HG03469 (cell line): ENCODE results near the gene CDKN2B.

Experiments used
- ATAC-seq: cut with Tn5 transposase; IDR thresholded peaks from one replicate; pipeline ENCODE4 v1.9.1; 2021; ENCODE audit warnings: mild to moderate bottlenecking, moderate library complexity, moderate number of reproducible peaks; ENCODE audit not compliant: unreplicated experiment

The CDKN2B gene

GRCh38 chr9:22035591-22036011 lies 26.5 kb upstream of the CDKN2B start:
- ATAC-seq: no peak

- ATAC-seq: no peak
Measured at GRCh38 chr9:22033012-22033630, 24.0 kb upstream of the CDKN2B start.

- no peak for ATAC-seq
Measured at GRCh38 chr9:22031655-22032411, 22.7 kb upstream of the CDKN2B start.

GRCh38 chr9:22030101-22030598 lies 21.0 kb upstream of the CDKN2B start:
- ATAC-seq: peak; percentile 91

- no peak for ATAC-seq
Measured at GRCh38 chr9:22029231-22029630, 20.1 kb upstream of the CDKN2B start.

- ATAC-seq: no peak
Measured at GRCh38 chr9:22028394-22028793, 19.3 kb upstream of the CDKN2B start.

- ATAC-seq: no peak
Measured at GRCh38 chr9:22026696-22027095, 17.6 kb upstream of the CDKN2B start.

- ATAC-seq: no peak
Measured at GRCh38 chr9:22022396-22022795, 13.3 kb upstream of the CDKN2B start.

GRCh38 chr9:22010866-22011625 lies 1.9 kb upstream of the CDKN2B start:
- no peak for ATAC-seq

GRCh38 chr9:22009506-22009867 lies 382 bp upstream of the CDKN2B start:
- peak; percentile 23 for ATAC-seq

GRCh38 chr9:22008384-22008716 lies 755 bp downstream of the CDKN2B start:
- no peak for ATAC-seq

- no peak for ATAC-seq
Measured at GRCh38 chr9:22005702-22006606, 3.2 kb downstream of the CDKN2B start.

- ATAC-seq: no peak
Measured at GRCh38 chr9:22005021-22005701, 3.9 kb downstream of the CDKN2B start.

GRCh38 chr9:22002038-22002437 lies 7.1 kb downstream of the CDKN2B start:
- no peak for ATAC-seq

GRCh38 chr9:21998026-21998425 lies 11.1 kb downstream of the CDKN2B start:
- ATAC-seq: no peak

- ATAC-seq: no peak
Measured at GRCh38 chr9:21997480-21997879, 11.6 kb downstream of the CDKN2B start.

GRCh38 chr9:21996858-21997257 lies 12.2 kb downstream of the CDKN2B start:
- ATAC-seq: no peak

GRCh38 chr9:21996438-21996837 lies 12.7 kb downstream of the CDKN2B start:
- ATAC-seq: no peak

- ATAC-seq: no peak
Measured at GRCh38 chr9:21995666-21996398, 13.3 kb downstream of the CDKN2B start.
